OCI-LY7 (cell line): ENCODE results near the gene DPH7.

Experiments used
- EZH2phosphoT487 ChIP-seq: fragments of 200-600 bp; sonication (generic); IDR thresholded peaks from 2 replicates; pipeline ENCODE4 v1.6.1; 2018; ENCODE audit warnings: low read depth, borderline replicate concordance, mild to moderate bottlenecking, mixed run types, antibody characterized with exemption, low read length, moderate library complexity, mixed read lengths
- TF ChIP-seq, protein P1 (sequence below): fragments of 200-600 bp; sonication (generic); conservative IDR thresholded peaks from 2 replicates; pipeline ENCODE4 v1.5.1; 2014; ENCODE audit warnings: mild to moderate bottlenecking, antibody characterized with exemption, low read length, moderate library complexity, mixed read lengths

DNA sequence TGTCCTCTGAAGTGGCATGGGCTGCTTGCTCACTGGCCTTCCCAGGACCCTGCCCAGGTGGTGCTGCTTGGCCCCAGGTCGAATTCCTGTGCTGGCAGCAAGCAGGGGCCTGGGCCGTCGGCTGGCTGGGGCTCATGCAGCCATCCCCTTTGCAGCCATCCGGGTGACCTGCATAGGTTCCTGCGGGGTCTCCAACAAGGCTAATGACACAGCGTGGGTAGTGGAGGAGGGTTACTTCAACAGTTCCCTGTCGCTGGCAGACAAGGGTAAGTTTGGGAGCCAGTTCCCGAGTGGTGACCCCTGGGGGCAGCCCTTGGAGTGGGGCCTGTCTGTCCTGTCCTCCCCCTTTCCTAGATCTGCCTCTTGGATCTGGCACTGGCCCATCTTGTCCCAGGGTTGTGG, 34.0 kb upstream of the DPH7 start:
- TF ChIP-seq, protein P1, sequence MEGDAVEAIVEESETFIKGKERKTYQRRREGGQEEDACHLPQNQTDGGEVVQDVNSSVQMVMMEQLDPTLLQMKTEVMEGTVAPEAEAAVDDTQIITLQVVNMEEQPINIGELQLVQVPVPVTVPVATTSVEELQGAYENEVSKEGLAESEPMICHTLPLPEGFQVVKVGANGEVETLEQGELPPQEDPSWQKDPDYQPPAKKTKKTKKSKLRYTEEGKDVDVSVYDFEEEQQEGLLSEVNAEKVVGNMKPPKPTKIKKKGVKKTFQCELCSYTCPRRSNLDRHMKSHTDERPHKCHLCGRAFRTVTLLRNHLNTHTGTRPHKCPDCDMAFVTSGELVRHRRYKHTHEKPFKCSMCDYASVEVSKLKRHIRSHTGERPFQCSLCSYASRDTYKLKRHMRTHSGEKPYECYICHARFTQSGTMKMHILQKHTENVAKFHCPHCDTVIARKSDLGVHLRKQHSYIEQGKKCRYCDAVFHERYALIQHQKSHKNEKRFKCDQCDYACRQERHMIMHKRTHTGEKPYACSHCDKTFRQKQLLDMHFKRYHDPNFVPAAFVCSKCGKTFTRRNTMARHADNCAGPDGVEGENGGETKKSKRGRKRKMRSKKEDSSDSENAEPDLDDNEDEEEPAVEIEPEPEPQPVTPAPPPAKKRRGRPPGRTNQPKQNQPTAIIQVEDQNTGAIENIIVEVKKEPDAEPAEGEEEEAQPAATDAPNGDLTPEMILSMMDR, result no peak
- TF ChIP-seq EZH2phosphoT487, result no peak
